HG03196 (cell line): ENCODE data around the gene MBNL2.

Experiments
- ATAC-seq: cut with Tn5 transposase; IDR thresholded peaks from one replicate; pipeline ENCODE4 v1.9.1; 2021; ENCODE audit not compliant: unreplicated experiment

MBNL2 gene

GRCh38 chr13:97436845-97437244 is 214.7 kb downstream of the MBNL2 start:
- ATAC-seq: no peak

- ATAC-seq: no peak
Observed at GRCh38 chr13:97437729-97438128, 215.6 kb downstream of the MBNL2 start.

- ATAC-seq: no peak
Observed at GRCh38 chr13:97438856-97439595, 216.9 kb downstream of the MBNL2 start.

GRCh38 chr13:97440598-97441170 is 218.6 kb downstream of the MBNL2 start:
- no peak for ATAC-seq

- no peak for ATAC-seq
Observed at GRCh38 chr13:97441368-97441767, 219.2 kb downstream of the MBNL2 start.
